ENCODE measurements around the gene CWF19L2.
"Not testable (repeated sequence)": the region's sequence is repeated elsewhere in the genome, so short reads cannot be mapped to it uniquely, and the experiment has no call there.

CWF19L2 gene

GRCh38 chr11:107430525-107430924, 27.1 kb downstream of the CWF19L2 start:
- no peak for DNase-seq

- no peak for DNase-seq
These were observed 29.9 kb downstream of the CWF19L2 start for GRCh38 chr11:107427569-107428180.

- no peak for DNase-seq
These were observed 44.3 kb downstream of the CWF19L2 start for GRCh38 chr11:107413352-107413751.

- DNase-seq = no peak
These were observed 48.8 kb downstream of the CWF19L2 start for GRCh38 chr11:107408762-107409211.

- no peak for DNase-seq
These were observed 52.4 kb downstream of the CWF19L2 start for GRCh38 chr11:107405260-107405659.

- DNase-seq = not testable (repeated sequence)
These were observed 56.5 kb downstream of the CWF19L2 start for GRCh38 chr11:107401131-107401530.

GRCh38 chr11:107397357-107397756, 60.3 kb downstream of the CWF19L2 start:
- no peak for DNase-seq

- DNase-seq = no peak
These were observed 65.0 kb downstream of the CWF19L2 start for GRCh38 chr11:107392611-107393010.

- not testable (repeated sequence) for DNase-seq
These were observed 66.9 kb downstream of the CWF19L2 start for GRCh38 chr11:107390701-107391100.

GRCh38 chr11:107387666-107388065, 70.0 kb downstream of the CWF19L2 start:
- DNase-seq = no peak

- DNase-seq = no peak
These were observed 72.2 kb downstream of the CWF19L2 start for GRCh38 chr11:107385361-107385981.

- DNase-seq = no peak
These were observed 73.3 kb downstream of the CWF19L2 start for GRCh38 chr11:107384144-107384852.

GRCh38 chr11:107372439-107372838, 85.2 kb downstream of the CWF19L2 start:
- no peak for DNase-seq

- no peak for DNase-seq
These were observed 87.2 kb downstream of the CWF19L2 start for GRCh38 chr11:107370390-107370789.

- DNase-seq = no peak
These were observed 97.9 kb downstream of the CWF19L2 start for GRCh38 chr11:107359701-107360100.

- DNase-seq = no peak
These were observed 99.7 kb downstream of the CWF19L2 start for GRCh38 chr11:107357877-107358276.

GRCh38 chr11:107354780-107355179, 102.8 kb downstream of the CWF19L2 start:
- DNase-seq = no peak

GRCh38 chr11:107337917-107338316, 119.7 kb downstream of the CWF19L2 start:
- no peak for DNase-seq

GRCh38 chr11:107331728-107332127, 125.9 kb downstream of the CWF19L2 start:
- DNase-seq = no peak

- no peak for DNase-seq
These were observed 128.5 kb downstream of the CWF19L2 start for GRCh38 chr11:107329164-107329563.

- DNase-seq = no peak
These were observed 141.2 kb downstream of the CWF19L2 start for GRCh38 chr11:107316426-107316825.

- DNase-seq = no peak
These were observed 149.6 kb downstream of the CWF19L2 start for GRCh38 chr11:107307991-107308390.

- no peak for DNase-seq
These were observed 155.7 kb downstream of the CWF19L2 start for GRCh38 chr11:107301878-107302277.

- no peak for DNase-seq
These were observed 163.8 kb downstream of the CWF19L2 start for GRCh38 chr11:107293677-107294344.

Data from activated T-cell treated with anti-CD3 and anti-CD28 coated beads, Interleukin-2, amount 50 U/mL, for 48 hours (primary cell).